Left lung (tissue), 10 donors: ENCODE measurements around the gene RPP14. TPM values are rescaled to one million over a fixed set of nuclear protein-coding genes. Genes with fewer than 3 reads are reported as not detected.

Experiments used
- ATAC-seq: fragments of 200-7000 bp; cut with Tn5 transposase; one replicate; pipeline ENCODE4 v1.9.1; 2020; ENCODE audit warnings: moderate library complexity
- DNase-seq, 4 donors: peaks; one replicate each; pipeline ENCODE4 v3.0.0-alpha.2; 2013 to 2020
- H3K27ac ChIP-seq, 2 donors: fragments of 200-600 bp; sonication (generic) in 1 of 2; one replicate each; pipeline versions ENCODE4 v1.5.0 to v1.8.0; 2020 to 2021
- H3K27me3 ChIP-seq, 2 donors: fragments of 200-600 bp; sonication (generic) in 1 of 2; one replicate each; pipeline versions ENCODE4 v1.5.0 to v1.8.0; 2020 to 2021
- H3K36me3 ChIP-seq, 2 donors: fragments of 200-600 bp; sonication (generic) in 1 of 2; one replicate each; pipeline versions ENCODE4 v1.5.0 to v1.8.0; 2020 to 2021
- H3K4me1 ChIP-seq, 2 donors: fragments of 200-600 bp; one replicate each; pipeline ENCODE4 v1.8.0; 2021
- H3K4me3 ChIP-seq, 2 donors: fragments of 200-600 bp; sonication (generic) in 1 of 2; one replicate each; pipeline versions ENCODE4 v1.5.0 to v1.8.0; 2020 to 2021; ENCODE audit warnings: mild to moderate bottlenecking in 1 of 2
- H3K9me3 ChIP-seq, 2 donors: fragments of 200-600 bp; sonication (generic) in 1 of 2; one replicate each; pipeline versions ENCODE4 v1.5.0 to v1.8.0; 2020 to 2021
- CTCF ChIP-seq, 2 donors: fragments of 200-600 bp; sonication (generic) in 1 of 2; IDR thresholded peaks; one replicate each; pipeline versions ENCODE4 v1.5.0 to v1.8.0; 2021; ENCODE audit warnings: antibody characterized with exemption in 2 of 2
- intact Hi-C, 2 donors: fragments of 100-400 bp; cut with DNase I; formaldehyde crosslinking; loops; one replicate each; pipeline versions ENCODE4 v1.11.2 to v1.14.2; 2022
- polyA plus RNA-seq, 6 donors: library from polyadenylated mRNA; unstranded; fragments of 120-200 nt; gene quantifications; one replicate each; pipeline ENCODE4 v1.2.1, GENCODE V29; 2013; ENCODE audit not compliant: insufficient read length in 6 of 6
- total RNA-seq, 2 donors: library from RNA; stranded (reverse); fragmentation: NEBNext Ultra II Directional; extraction: Animal tissue kit (Norgen Biotek cat#: 25700); gene quantifications; one replicate each; pipeline ENCODE4 v1.2.1, GENCODE V29; 2021
- donor health status: DM: no; HTN: yes; CAD: no.
- donor health status: DM: no; HTN: no; CAD: no.

Gene RPP14
- total and polyA plus RNA-seq, 8 donors, result 12.7 to 21.5 (median 19.1) TPM

DNA sequence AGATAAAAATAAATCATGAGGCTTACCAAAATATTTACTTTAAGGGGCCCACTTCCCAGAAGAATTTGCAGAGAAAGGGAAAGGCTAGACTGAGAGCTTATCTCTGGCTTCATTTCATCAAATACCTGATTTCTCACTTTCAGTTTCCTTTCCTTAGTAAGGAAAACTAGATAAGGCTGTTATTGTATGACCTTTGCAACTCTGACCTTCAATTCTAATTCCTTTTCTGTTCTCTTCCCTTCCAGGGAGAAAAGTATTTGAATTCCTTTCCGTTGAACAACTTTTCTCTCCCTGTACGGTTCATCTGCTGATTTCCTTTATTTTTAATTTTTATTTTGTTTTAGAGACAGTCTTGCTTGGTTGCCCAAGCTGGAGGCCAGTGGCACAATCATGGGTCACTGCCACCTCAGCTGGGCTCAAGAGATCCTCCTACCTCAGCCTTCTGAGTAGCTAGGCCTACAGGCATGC lies 19.5 kb downstream of the RPP14 start:
- Histone ChIP-seq H3K27me3 (no peaks in the 10 kb centered on the region), H3K9me3 (no peaks in the 10 kb centered on the region), H3K4me1 (peaks cover 0 to 9% of the 10 kb centered on the region in 2 donors), H3K36me3 (no peaks in the 10 kb centered on the region), H3K4me3 (no peak overlapping the region), H3K27ac (peak overlapping the region in 1 of 2 donors; percentile 45)
- no peak for TF ChIP-seq CTCF (IDR thresholded peaks at IDR 0.05)
- ATAC-seq (no peak), DNase-seq (no peak)
- intact Hi-C loops, result no loop called here

DNA sequence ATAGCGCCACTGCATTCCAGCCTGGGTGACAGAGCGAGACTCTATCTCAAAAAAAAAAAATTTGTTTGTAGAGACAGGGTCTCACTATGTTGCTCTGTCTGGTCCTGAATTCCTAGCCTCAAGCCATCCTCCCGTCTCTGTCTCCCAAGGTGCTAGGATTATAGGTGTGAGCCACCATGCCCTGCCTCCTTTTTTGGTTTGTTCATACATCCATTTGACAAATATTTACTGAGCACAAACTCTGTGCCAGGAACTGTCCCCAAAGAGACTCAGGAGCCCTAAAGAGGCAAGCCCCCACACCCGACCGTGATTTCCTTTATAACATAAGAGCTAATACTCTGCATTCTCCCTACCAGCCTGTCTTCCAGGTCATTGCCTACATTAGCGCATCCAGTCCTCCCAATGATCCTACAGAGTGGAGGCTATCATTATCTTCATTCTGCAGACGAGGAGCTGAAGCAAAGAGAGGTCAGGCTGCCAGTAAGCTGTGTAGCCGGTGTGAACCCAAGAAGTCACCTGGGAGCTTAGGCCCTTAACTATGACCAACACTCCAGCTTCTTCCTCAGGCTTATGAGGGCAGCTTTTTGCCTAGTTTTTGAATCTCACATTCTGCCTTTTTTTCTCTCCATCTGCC lies 20.3 kb downstream of the RPP14 start:
- no peak for TF ChIP-seq CTCF (IDR thresholded peaks at IDR 0.05)
- H3K36me3 ChIP-seq, result no peaks in the 10 kb centered on the region
- no peak overlapping the region for H3K4me3 ChIP-seq
- no peaks in the 10 kb centered on the region for H3K27me3 ChIP-seq
- H3K9me3 ChIP-seq, result no peaks in the 10 kb centered on the region
- intact Hi-C loops, result no loop called here
- peaks cover 0 to 9% of the 10 kb centered on the region in 2 donors for H3K4me1 ChIP-seq
- no peak for ATAC-seq
- no peak for DNase-seq
- no peak overlapping the region for H3K27ac ChIP-seq

- no peak overlapping the region for H3K4me3 ChIP-seq
- no peaks in the 10 kb centered on the region for H3K9me3 ChIP-seq
- TF ChIP-seq CTCF (IDR thresholded peaks at IDR 0.05), result no peak
- no peak for DNase-seq
- H3K36me3 ChIP-seq, result no peaks in the 10 kb centered on the region
- ATAC-seq, result no peak
- H3K27ac ChIP-seq, result no peak overlapping the region
- no peaks in the 10 kb centered on the region for H3K27me3 ChIP-seq
- intact Hi-C loops, result no loop called here
- peaks cover 3 to 27% of the 10 kb centered on the region in 2 donors for H3K4me1 ChIP-seq
These were observed 23.3 kb downstream of the RPP14 start for GRCh38 chr3:58329150-58329921.

DNA sequence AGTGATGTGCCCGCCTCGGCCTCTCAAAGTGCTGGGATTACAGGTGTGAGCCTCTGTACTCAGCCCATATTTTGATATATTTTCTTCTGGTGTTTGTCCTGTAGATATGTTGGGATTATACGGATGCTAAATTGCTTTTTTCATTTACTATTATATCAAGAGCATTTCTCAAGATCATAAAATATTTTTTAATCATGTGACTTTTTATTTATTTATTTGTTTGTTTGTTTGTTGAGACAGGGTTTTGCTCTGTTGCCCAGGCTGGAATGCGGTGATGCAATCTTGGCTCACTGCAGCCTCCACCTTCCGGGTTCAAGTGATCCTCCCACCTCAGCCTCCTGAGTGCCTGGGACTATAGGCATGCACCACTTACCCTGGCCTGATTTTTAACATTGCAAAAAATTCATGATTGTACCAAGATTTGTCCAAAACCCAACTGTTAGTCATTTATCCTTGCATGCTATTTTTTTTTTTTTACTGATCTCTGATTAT lies 23.9 kb downstream of the RPP14 start:
- ATAC-seq (no peak), DNase-seq (no peak)
- intact Hi-C loops, result loop anchor here in 1 of 2 donors (5.0 kb wide), 1 partner anchor 82 kb away; no protein-coding TSS in a partner anchor
- no peaks in the 10 kb centered on the region for H3K27me3 ChIP-seq
- H3K4me3 ChIP-seq, result no peak overlapping the region
- TF ChIP-seq CTCF (IDR thresholded peaks at IDR 0.05), result no peak
- H3K9me3 ChIP-seq, result no peaks in the 10 kb centered on the region
- H3K36me3 ChIP-seq, result no peaks in the 10 kb centered on the region
- no peak overlapping the region for H3K27ac ChIP-seq
- H3K4me1 ChIP-seq, result peaks cover 3 to 30% of the 10 kb centered on the region in 2 donors

DNA sequence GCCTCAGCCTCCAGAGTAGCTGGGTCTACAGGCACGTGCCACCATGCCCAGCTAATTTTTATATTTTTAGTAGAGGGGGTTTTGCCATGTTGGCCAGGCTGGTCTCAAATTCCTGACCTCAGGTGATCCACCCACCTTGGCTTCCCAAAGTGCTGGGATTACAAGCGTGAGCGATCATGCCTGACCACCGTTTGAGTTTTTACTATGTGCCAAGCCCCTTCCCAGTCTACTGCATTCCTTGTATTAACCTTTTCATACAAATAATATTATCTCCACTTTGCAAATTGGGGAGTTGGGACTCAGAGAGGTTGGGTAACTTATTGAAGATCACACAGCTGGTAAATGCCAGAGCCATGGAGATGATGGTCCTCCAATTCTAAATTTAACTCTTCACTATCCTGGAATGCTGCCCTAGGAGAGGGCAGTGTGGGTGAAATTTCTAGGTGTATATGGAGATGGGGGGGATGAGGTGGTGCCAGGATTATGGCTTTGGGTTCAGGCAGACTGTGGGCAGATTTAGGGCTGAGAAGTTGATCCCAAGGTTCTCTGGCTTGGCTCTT lies 25.6 kb downstream of the RPP14 start:
- no peak for DNase-seq
- TF ChIP-seq CTCF (IDR thresholded peaks at IDR 0.05), result no peak
- Histone ChIP-seq H3K9me3 (no peaks in the 10 kb centered on the region), H3K4me3 (no peak overlapping the region), H3K36me3 (no peaks in the 10 kb centered on the region), H3K4me1 (peaks cover 3 to 37% of the 10 kb centered on the region in 2 donors), H3K27me3 (no peaks in the 10 kb centered on the region), H3K27ac (no peak overlapping the region)
- intact Hi-C loops, result loop anchor here in 1 of 2 donors (5.0 kb wide), 1 partner anchor 81 kb away; no protein-coding TSS in a partner anchor
- ATAC-seq, result no peak
